K562 (cell line): Measurements from ENCODE around the gene PICK1. TPM values are rescaled to one million over a fixed set of nuclear protein-coding genes. Genes with fewer than 3 reads are reported as not detected.
A peak's percentile ranks its signal among the peaks of the same experiment; 100 is the strongest.

Experiments used
- ATAC-seq: fragments of 200-7000 bp; cut with Tn5 transposase; 3 replicates; pipeline ENCODE4 v1.9.1; 2020; ENCODE audit warnings: moderate library complexity
- Bru-seq: library from RNA; stranded (reverse); fragments of 400-500 nt; gene quantifications from one replicate; lab custom pipeline; 2021; lab: Mats Ljungman, UMichigan
- BruChase-seq, 2 experiments: library from RNA; stranded (reverse); fragments of 400-500 nt; gene quantifications; one replicate each; lab custom pipeline; 2021; lab: Mats Ljungman, UMichigan
- BruUV-seq: library from RNA; stranded (reverse); fragments of 400-500 nt; replicated peaks from 2 replicates; lab custom pipeline; 2021; lab: Mats Ljungman, UMichigan
- CTCF ChIA-PET: fragments of 300-600 bp; formaldehyde crosslinking; extraction: SDS; loops from one replicate; lab custom pipeline; 2021; ENCODE audit warnings: low intra/inter-chr PET ratio; lab: Yijun Ruan, JAX
- POLR2A ChIA-PET: fragments of 300-600, 350-650 bp; sonication (Branson Sonifier 250); formaldehyde crosslinking; extraction: SDS; loops from one replicate; lab custom pipeline; 2021; ENCODE audit warnings: antibody characterized with exemption, inconsistent platforms; lab: Yijun Ruan, JAX
- DNase-seq, 4 experiments: peaks; one replicate each; pipeline versions ENCODE4 v3.0.0 to v3.0.0-alpha.2; 2011 to 2018; ENCODE audit warnings: low spot score in 3 of 4, mixed read lengths in 3 of 4; ENCODE audit errors: extremely low read depth in 1 of 4
- FAIRE-seq: peaks from 2 replicates; lab custom pipeline; 2011; peaks lifted over from hg19 to GRCh38; lab: Jason Lieb, UNC
- H2AFZ ChIP-seq: 2 replicates; pipeline ENCODE4 v1.6.0; 2011; ENCODE audit warnings: low read depth, low read length, control low read depth, inconsistent platforms
- H3K27ac ChIP-seq: fragments of 200-600 bp; 3 replicates; pipeline ENCODE4 v1.8.0; 2011; ENCODE audit warnings: low read depth, mild to moderate bottlenecking, control low read depth, inconsistent platforms, low read length, moderate library complexity, mixed read lengths; ENCODE audit errors: extremely low read depth
- H3K27me3 ChIP-seq, 2 experiments: fragments of 300-600 bp in 1 of 2; 2 replicates in 1 of 2; 3 replicates in 1 of 2; pipeline versions ENCODE4 v1.6.0 to v1.8.0; 2011; ENCODE audit warnings: inconsistent platforms in 2 of 2, low read length in 2 of 2, mild to moderate bottlenecking in 1 of 2, mixed read lengths in 1 of 2, moderate library complexity in 1 of 2; ENCODE audit not compliant: control insufficient read depth in 2 of 2, insufficient read depth in 2 of 2
- H3K36me3 ChIP-seq: fragments of 300-600 bp; 3 replicates; pipeline ENCODE4 v1.8.0; 2011; ENCODE audit warnings: mild to moderate bottlenecking, low read length, inconsistent platforms; ENCODE audit not compliant: control insufficient read depth, insufficient read depth
- H3K4me1 ChIP-seq, 2 experiments: fragments of 200-600 bp in 1 of 2; replicated peaks in 1 of 2; 2 replicates in 1 of 2; 3 replicates in 1 of 2; pipeline versions ENCODE4 v1.5.1 to v1.8.0; 2011; ENCODE audit warnings: inconsistent platforms in 2 of 2, low read length in 2 of 2, mild to moderate bottlenecking in 1 of 2, mixed read lengths in 1 of 2, moderate library complexity in 1 of 2; ENCODE audit not compliant: control insufficient read depth in 2 of 2, insufficient read depth in 2 of 2
- H3K4me2 ChIP-seq: 2 replicates; pipeline ENCODE4 v1.6.1; 2011; ENCODE audit warnings: low read length, control low read depth, inconsistent platforms, mixed read lengths; ENCODE audit not compliant: insufficient read depth
- H3K4me3 ChIP-seq: fragments of 200-600 bp; sonication (generic), shearing (Covaris generic); 2 replicates; pipeline ENCODE4 v1.5.1; 2016; ENCODE audit warnings: control low read depth, inconsistent platforms
- H3K79me2 ChIP-seq: fragments of 200-600 bp; 3 replicates; pipeline ENCODE4 v1.8.0; 2011; ENCODE audit warnings: low read length, inconsistent platforms; ENCODE audit not compliant: control insufficient read depth, insufficient read depth
- H3K9ac ChIP-seq, 2 experiments: 2 replicates each; pipeline versions ENCODE4 v1.6.0 to v1.6.1; 2011; ENCODE audit warnings: low read depth in 2 of 2, low read length in 2 of 2, control low read depth in 1 of 2, inconsistent platforms in 1 of 2, mild to moderate bottlenecking in 1 of 2, mixed read lengths in 1 of 2; ENCODE audit not compliant: insufficient read depth in 1 of 2
- H3K9me1 ChIP-seq: one replicate; pipeline ENCODE4 v1.6.0; 2011; ENCODE audit warnings: inconsistent platforms, mild to moderate bottlenecking, low read length, moderate library complexity; ENCODE audit not compliant: control insufficient read depth, insufficient read depth
- H3K9me3 ChIP-seq: replicated peaks from 2 replicates; pipeline ENCODE4 v1.5.1; 2011; ENCODE audit warnings: low read depth, low read length, inconsistent platforms; ENCODE audit not compliant: control insufficient read depth, insufficient read depth
- H4K20me1 ChIP-seq: replicated peaks from 2 replicates; pipeline ENCODE4 v1.6.1; 2011; ENCODE audit warnings: low read length, inconsistent platforms, mixed read lengths; ENCODE audit not compliant: control insufficient read depth, insufficient read depth
- ATF3 ChIP-seq, 2 experiments: fragments of 450-650 bp in 1 of 2; sonication (generic) in 1 of 2; formaldehyde crosslinking in 1 of 2; IDR thresholded peaks in 1 of 2; conservative IDR thresholded peaks in 1 of 2; 2 replicates each; pipeline versions ENCODE4 v1.6.1 to v1.8.1; 2016 to 2023; ENCODE audit warnings: mild to moderate bottlenecking in 2 of 2, moderate library complexity in 2 of 2, inconsistent platforms in 1 of 2, missing genetic modification reagents in 1 of 2
- EGR1 ChIP-seq: fragments of 450-650 bp; conservative IDR thresholded peaks from 2 replicates; pipeline ENCODE4 v1.6.1; 2017; ENCODE audit warnings: mild to moderate bottlenecking
- FOXM1 ChIP-seq, 2 experiments: fragments of 450-650 bp in 1 of 2; sonication (generic) in 1 of 2; formaldehyde crosslinking in 1 of 2; IDR thresholded peaks; 2 replicates each; pipeline versions ENCODE4 v1.6.1 to v1.9.0; 2017 to 2022; ENCODE audit warnings: low read depth in 2 of 2, mild to moderate bottlenecking in 2 of 2, missing genetic modification reagents in 1 of 2, moderate library complexity in 1 of 2
- MCM3 ChIP-seq: fragments of 450-650 bp; IDR thresholded peaks from 2 replicates; pipeline ENCODE4 v1.6.1; 2016
- MLLT1 ChIP-seq, 2 experiments: fragments of 450-650 bp; IDR thresholded peaks; 2 replicates each; pipeline ENCODE4 v1.6.1; 2016
- TEAD4 ChIP-seq, 2 experiments: sonication (generic) in 1 of 2; formaldehyde crosslinking in 1 of 2; IDR thresholded peaks; 2 replicates each; pipeline versions ENCODE4 v1.6.1 to v1.8.0; 2012 to 2022; ENCODE audit warnings: borderline replicate concordance in 1 of 2, inconsistent platforms in 1 of 2, low read length in 1 of 2, mild to moderate bottlenecking in 1 of 2, missing genetic modification reagents in 1 of 2
- ZNF124 ChIP-seq: sonication (generic); formaldehyde crosslinking; IDR thresholded peaks from 2 replicates; pipeline ENCODE4 v1.8.1; 2022; ENCODE audit warnings: missing genetic modification reagents
- ZNF134 ChIP-seq: fragments of 250-450 bp; sonication (Bioruptor Pico); conservative IDR thresholded peaks from 2 replicates; pipeline ENCODE4 v1.4.0; 2020
- ZNF212 ChIP-seq: fragments of 450-650 bp; formaldehyde crosslinking; IDR thresholded peaks from 2 replicates; pipeline ENCODE4 v1.4.0; 2020; ENCODE audit warnings: mild to moderate bottlenecking
- WGBS: fragments of 100-300 bp; shearing (Covaris generic); methylation state at CpG from one replicate; pipeline ENCODE4 v1.1.6; 2016; ENCODE audit warnings: low coverage, mixed read lengths; ENCODE audit not compliant: insufficient coverage; ENCODE audit errors: missing lambda C conversion rate; 5-methylcytosine and 5-hydroxymethylcytosine counted together
- in situ Hi-C: fragments of 300-500 bp; cut with MboI; formaldehyde crosslinking; loops from 4 replicates; pipeline ENCODE4 v1.15.0; 2018; ENCODE audit warnings: inconsistent platforms, mixed read lengths
- intact Hi-C: fragments of 100-400 bp; cut with micrococcal nuclease; formaldehyde crosslinking; loops from 2 replicates; pipeline ENCODE4 v1.14.2; 2022
- long read RNA-seq, 3 experiments: library from polyadenylated mRNA in 2 of 3; library from RNA in 1 of 3; unstranded in 2 of 3; stranded (forward) in 1 of 3; transcript quantifications; one replicate each; pipeline ENCODE4 v2.0.0, GENCODE V29; 2019 to 2022
- polyA minus RNA-seq, 3 experiments: library from RNA; depleted of rRNA, polyadenylated mRNA; stranded (reverse); fragments of >200 nt; gene quantifications; 2 replicates each; pipeline ENCODE4 v1.2.3, GENCODE V29; 2011
- polyA plus RNA-seq, 8 experiments: library from polyadenylated mRNA; depleted of rRNA in 4 of 8; stranded (reverse) in 5 of 8; unstranded in 3 of 8; fragments of >200 nt; fragmentation: Nextera tagmentation in 2 of 8; fragmentation: Illumina TruSeq in 1 of 8; extraction: Ambion mirVana in 2 of 8; extraction: Trizol in 1 of 8; gene quantifications; 2 replicates each; pipeline versions ENCODE4 v1.2.1 to v1.2.3, GENCODE V29; 2011 to 2014; ENCODE audit warnings: inconsistent platforms in 1 of 8, missing spikeins in 1 of 8
- total RNA-seq, 7 experiments: library from RNA; depleted of rRNA in 6 of 7; stranded (reverse); fragments of >200 nt in 6 of 7; fragmentation: Illumina TruSeq in 2 of 7; extraction: Trizol in 2 of 7; gene quantifications; 2 replicates each; pipeline versions ENCODE4 v1.2.1 to v1.2.3, GENCODE V29; 2011 to 2021; ENCODE audit warnings: low replicate concordance in 1 of 7
- TF ChIP-seq, protein P1 (sequence below), 3 experiments: fragments of 200-800 bp in 1 of 3; sonication (Bioruptor generic) in 1 of 3; sonication (generic) in 1 of 3; formaldehyde crosslinking in 1 of 3; IDR thresholded peaks; 2 replicates each; pipeline versions ENCODE4 v1.6.1 to v1.8.0; 2016 to 2022; ENCODE audit warnings: mild to moderate bottlenecking in 2 of 3, missing compliant biosample characterization in 2 of 3, missing genetic modification characterization in 2 of 3, missing genetic modification reagents in 1 of 3

Gene PICK1
- 25.6 and 73.9 TPM in 2 replicates for total RNA-seq (2011; cell fraction: chromatin; rRNA removed; ENCODE audit: low replicate concordance)
- 35.9 and 41.6 TPM in 2 replicates for total RNA-seq (2011; cell fraction: nucleolus; rRNA removed)
- total RNA-seq (2011; cell fraction: nucleoplasm; rRNA removed) = 31.1 and 41.3 TPM in 2 replicates
- total RNA-seq (2014; rRNA removed) = 8.6 and 11.3 TPM in 2 replicates
- 4.3 and 5.2 TPM in 2 replicates for total RNA-seq (2014; rRNA removed; fragmentation: Illumina TruSeq; extraction: Trizol)
- 6.5 and 6.7 TPM in 2 replicates for total RNA-seq (2015; rRNA removed; fragmentation: Illumina TruSeq; extraction: Trizol)
- total RNA-seq (2021) = 7.1 and 9.2 TPM in 2 replicates
- polyA plus RNA-seq (2011; rRNA removed) = 9.6 and 14.5 TPM in 2 replicates
- polyA plus RNA-seq (2011; cell fraction: cytosol; rRNA removed) = 12.0 and 13.0 TPM in 2 replicates
- polyA plus RNA-seq (2011; cell fraction: nucleus; rRNA removed) = 67.4 and 81.6 TPM in 2 replicates
- 5.6 and 8.2 TPM in 2 replicates for polyA plus RNA-seq (2012)
- 7.1 and 7.9 TPM in 2 replicates for polyA plus RNA-seq (2014; fragmentation: Illumina TruSeq; extraction: Trizol)
- polyA plus RNA-seq (2014; fragmentation: Nextera tagmentation; extraction: Ambion mirVana) = under 1 TPM in 1 of 2 experiments, not detected in 1; 0.06 TPM
- polyA plus RNA-seq (2014; rRNA removed) = 9.4 and 11.0 TPM in 2 replicates
- 9.6 and 18.1 TPM in 2 replicates for polyA minus RNA-seq (2011; rRNA and poly(A)+ RNA removed)
- polyA minus RNA-seq (2011; cell fraction: cytosol; rRNA and poly(A)+ RNA removed) = 5.7 and 8.4 TPM in 2 replicates
- 11.6 and 12.2 TPM in 2 replicates for polyA minus RNA-seq (2011; cell fraction: nucleus; rRNA and poly(A)+ RNA removed)
- Bru-seq, nascent RNA = percentile 51 among the genes with signal in this experiment
- BruChase-seq, experiment 1, labeled RNA remaining after a 2-hour chase = percentile 49 among the genes with signal in this experiment
- BruChase-seq, experiment 2, labeled RNA remaining after a 6-hour chase = percentile 57 among the genes with signal in this experiment
- long read RNA-seq, experiment 1, transcript PICK1-201 (13 exons, 2,055 nt) = major isoform, 7 of 20 reads
- long read RNA-seq, experiment 1, partial matches to known transcripts = 5 of 20 reads
- long read RNA-seq, experiment 1, other reads (novel, unspliced or antisense) = 8 of 20 reads
- long read RNA-seq, experiment 2, partial matches to known transcripts = 1 of 8 reads
- long read RNA-seq, experiment 2, other reads (novel, unspliced or antisense) = 6 of 8 reads
- long read RNA-seq, experiment 3, partial matches to known transcripts = 0 of 7 reads
- long read RNA-seq, experiment 3, other reads (novel, unspliced or antisense) = 2 of 7 reads

GRCh38 chr22:38056969-38057891 is at the start of gene PICK1:
Gene PICK1 (plus strand): TSS chr22:38057404. CDS start chr22:38057810, 406 bp downstream.
- in situ Hi-C loops = loop anchor here (25.0 kb wide), 2 partner anchors 530 to 955 kb away; partner anchors contain the start of genes APOBEC3C and APOBEC3D
- intact Hi-C loops = loop anchor here (10.0 kb wide), 1 partner anchor 298 kb away; no protein-coding TSS in a partner anchor
- WGBS = 2% methylated on average over 17 of the region's 47 CpGs
- no peaks in the 10 kb centered on the region for H3K36me3 ChIP-seq
- peak within 1 kb of the TSS; percentile 94 for H3K27ac ChIP-seq
- peak; percentile 93 for ATAC-seq
- CTCF ChIA-PET = no interaction called here
- no peaks in the 10 kb centered on the region for H3K9me3 ChIP-seq
- peak; percentile 83 to 92 (median 92) for DNase-seq
- no peaks in the 10 kb centered on the region for H4K20me1 ChIP-seq
- peak within 1 kb of the TSS; percentile 100 for H2AFZ ChIP-seq
- 0 out of 3 replicates have a peak, but pooled peaks cover 4% of the 10 kb centered on the region for H3K79me2 ChIP-seq
- H3K4me1 ChIP-seq = peaks cover 3 to 14% of the 10 kb centered on the region in 2 experiments; a peak in 3 of 5 replicates
- H3K27me3 ChIP-seq = peaks cover 0 to 20% of the 10 kb centered on the region in 2 experiments; a peak in 2 of 5 replicates
- no TSS peak for BruUV-seq
- FAIRE-seq = peak; percentile 61
- no peaks in the 10 kb centered on the region for H3K9me1 ChIP-seq
- POLR2A ChIA-PET = no interaction called here
- peak within 1 kb of the TSS; percentile 87 to 93 for H3K9ac ChIP-seq
- peak within 1 kb of the TSS; percentile 95 for H3K4me2 ChIP-seq
- peak within 1 kb of the TSS; percentile 76 for H3K4me3 ChIP-seq
- TF ChIP-seq, protein P1, sequence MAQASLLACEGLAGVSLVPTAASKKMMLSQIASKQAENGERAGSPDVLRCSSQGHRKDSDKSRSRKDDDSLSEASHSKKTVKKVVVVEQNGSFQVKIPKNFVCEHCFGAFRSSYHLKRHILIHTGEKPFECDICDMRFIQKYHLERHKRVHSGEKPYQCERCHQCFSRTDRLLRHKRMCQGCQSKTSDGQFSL (CRISPR knock-in tag; IDR thresholded peaks at IDR 0.05) = peak; percentile 88
- TF ChIP-seq, protein P1 (tag; IDR thresholded peaks at IDR 0.05) = peak in 1 of 2 experiments; percentile 66; a peak in 1 of 4 replicates
- TF ChIP-seq MLLT1 (IDR thresholded peaks at IDR 0.05) = no peak
- no peak for TF ChIP-seq MCM3
- TF ChIP-seq EGR1 = no peak
- TF ChIP-seq FOXM1 (IDR thresholded peaks at IDR 0.05; ENCODE audit: low read depth) = no peak
- no peak for TF ChIP-seq FOXM1 (CRISPR knock-in tag; IDR thresholded peaks at IDR 0.05; ENCODE audit: low read depth)
- TF ChIP-seq ATF3 (IDR thresholded peaks at IDR 0.05) = no peak
- no peak for TF ChIP-seq ATF3 (CRISPR knock-in tag; conservative IDR thresholded peaks at IDR 0.05)
- no peak for TF ChIP-seq ZNF134 (CRISPR knock-in tag)
- no peak for TF ChIP-seq TEAD4 (IDR thresholded peaks at IDR 0.05; ENCODE audit: low read length)
- no peak for TF ChIP-seq TEAD4 (CRISPR knock-in tag; IDR thresholded peaks at IDR 0.05; ENCODE audit: borderline replicate concordance)
- no peak for TF ChIP-seq ZNF124 (CRISPR knock-in tag)
- TF ChIP-seq ZNF212 = no peak
